ENCODE measurements around the gene UGT1A8. TPM values are rescaled to one million over a fixed set of nuclear protein-coding genes. Genes with fewer than 3 reads are reported as not detected.
"Not testable (repeated sequence)": the region's sequence is repeated elsewhere in the genome, so short reads cannot be mapped to it uniquely, and the experiment has no call there.

Gene UGT1A8
- total RNA-seq, 1 donor from 2014 or later: not detected

- DNase-seq; ATAC-seq; intact Hi-C loops (cut with micrococcal nuclease): not testable (repeated sequence)
Observed at GRCh38 chr2:233636306-233636705, 18.9 kb downstream of the UGT1A8 start, which contains the start of gene UGT1A10. UGT1A10 (plus strand) TSS chr2:233636448; CDS start chr2:233636523, 75 bp downstream.

DNA sequence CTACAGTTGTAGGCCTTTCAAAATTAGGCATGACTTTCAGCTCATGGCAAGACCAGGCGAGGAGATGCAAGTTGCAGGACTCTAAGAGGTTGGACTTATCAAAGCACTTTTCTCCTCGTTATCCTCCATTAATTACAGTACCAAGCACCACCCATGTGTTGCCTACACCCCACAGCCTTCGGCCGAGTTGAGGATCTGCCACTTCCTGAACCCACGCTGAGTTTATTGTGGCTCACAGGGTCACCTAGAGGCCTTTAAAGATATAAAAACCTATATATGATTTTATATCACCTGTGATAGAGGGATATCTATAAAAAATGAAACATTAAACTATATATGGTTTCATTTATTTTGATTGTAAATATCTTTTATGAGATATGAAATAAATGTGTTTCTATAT is 21.4 kb downstream of the UGT1A8 start:
- intact Hi-C loops (cut with micrococcal nuclease): no loop called here
- ATAC-seq (no peak), DNase-seq (no peak)

- no peak for ATAC-seq
- intact Hi-C loops (cut with micrococcal nuclease): no loop called here
- no peak for DNase-seq
Observed at GRCh38 chr2:233639860-233640259, 22.4 kb downstream of the UGT1A8 start.

DNA sequence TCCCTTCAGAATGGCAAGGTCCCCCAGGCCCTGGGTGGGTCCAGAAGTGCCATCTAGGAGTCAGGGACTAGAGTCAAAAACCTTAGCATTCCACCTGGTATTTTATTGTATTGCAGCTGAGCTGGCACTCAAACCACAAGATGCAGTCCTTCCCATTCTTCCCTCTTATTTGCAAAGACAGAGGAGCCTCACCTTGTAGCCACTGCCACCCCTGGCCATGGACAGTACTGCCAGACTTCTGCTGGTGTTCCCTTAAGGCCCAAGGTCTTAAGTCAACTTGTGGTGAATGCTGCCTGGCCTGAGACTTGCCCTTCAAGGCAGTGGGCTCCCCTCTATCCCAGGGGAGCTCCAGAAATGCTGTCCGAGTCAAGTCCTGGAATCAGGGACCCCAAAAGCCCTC is 25.7 kb downstream of the UGT1A8 start:
- intact Hi-C loops (cut with micrococcal nuclease): no loop called here
- ATAC-seq: no peak
- DNase-seq: no peak

- intact Hi-C loops (cut with micrococcal nuclease); ATAC-seq; DNase-seq: not testable (repeated sequence)
Observed at GRCh38 chr2:233646033-233646432, 28.6 kb downstream of the UGT1A8 start.

GRCh38 chr2:233650981-233651380 is 33.5 kb downstream of the UGT1A8 start:
- DNase-seq (no peak), ATAC-seq (no peak)
- intact Hi-C loops (cut with micrococcal nuclease): no loop called here

DNA sequence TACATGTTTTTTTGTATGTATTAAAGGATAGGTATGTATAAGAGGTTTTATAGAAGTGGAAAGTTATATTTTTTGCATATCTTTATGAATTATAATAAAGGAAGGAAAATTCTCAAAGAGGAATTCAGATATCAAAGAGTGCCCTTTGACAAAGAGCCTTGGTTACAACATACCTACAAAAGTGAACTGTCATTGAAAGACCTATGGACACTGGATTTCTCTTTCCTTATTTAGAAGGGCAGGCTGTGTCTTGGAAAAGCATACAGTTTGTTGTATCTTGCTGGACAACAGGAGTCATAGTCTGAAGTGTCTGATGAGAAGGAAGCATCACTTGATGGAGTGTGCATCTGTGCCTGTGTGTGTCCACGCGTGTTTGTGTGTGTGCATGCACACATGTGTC is 34.0 kb downstream of the UGT1A8 start:
- DNase-seq (no peak), ATAC-seq (no peak)
- intact Hi-C loops (cut with micrococcal nuclease): no loop called here

DNA sequence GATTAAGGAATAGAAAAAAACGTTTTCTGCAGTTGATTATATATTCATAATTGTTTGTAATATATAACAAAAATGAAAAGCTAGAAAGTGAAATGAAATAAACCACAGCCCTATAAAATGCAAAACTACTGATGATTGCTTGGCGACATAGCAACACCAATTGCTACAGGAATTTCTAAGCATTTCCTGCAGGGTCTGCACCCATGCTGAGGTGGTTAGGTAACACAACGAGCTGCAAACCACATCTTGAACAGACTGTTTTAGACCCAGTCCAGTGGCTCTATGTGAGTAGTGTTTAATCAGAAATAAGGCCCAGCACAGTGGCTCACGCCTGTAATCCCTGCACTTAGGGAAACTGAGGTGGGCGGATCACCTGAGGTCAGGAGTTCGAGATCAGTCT is 37.1 kb downstream of the UGT1A8 start:
- no peak for DNase-seq
- no peak for ATAC-seq
- intact Hi-C loops (cut with micrococcal nuclease): no loop called here

GRCh38 chr2:233655043-233655442 is 37.6 kb downstream of the UGT1A8 start:
- DNase-seq (no peak), ATAC-seq (no peak)
- intact Hi-C loops (cut with micrococcal nuclease): no loop called here

DNA sequence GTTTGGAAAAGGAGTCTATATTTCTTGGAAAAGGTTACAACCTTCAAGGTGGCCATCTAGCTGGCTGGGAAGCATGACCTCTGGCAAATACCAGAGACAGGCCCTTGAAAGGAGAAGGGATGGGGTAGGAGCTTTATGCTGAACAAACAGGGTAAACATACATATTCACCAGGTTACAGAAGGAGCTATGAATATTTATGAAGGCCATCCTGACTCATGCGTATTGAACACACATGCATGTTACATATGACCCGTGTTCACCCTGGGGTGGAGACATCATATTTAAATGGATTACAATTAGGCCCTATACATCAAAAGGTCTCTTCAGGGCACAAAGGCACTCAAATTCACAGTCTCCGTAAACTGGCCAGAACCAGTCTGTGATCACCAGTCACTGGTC is 38.5 kb downstream of the UGT1A8 start:
- intact Hi-C loops (cut with micrococcal nuclease); DNase-seq; ATAC-seq: not testable (repeated sequence)

DNA sequence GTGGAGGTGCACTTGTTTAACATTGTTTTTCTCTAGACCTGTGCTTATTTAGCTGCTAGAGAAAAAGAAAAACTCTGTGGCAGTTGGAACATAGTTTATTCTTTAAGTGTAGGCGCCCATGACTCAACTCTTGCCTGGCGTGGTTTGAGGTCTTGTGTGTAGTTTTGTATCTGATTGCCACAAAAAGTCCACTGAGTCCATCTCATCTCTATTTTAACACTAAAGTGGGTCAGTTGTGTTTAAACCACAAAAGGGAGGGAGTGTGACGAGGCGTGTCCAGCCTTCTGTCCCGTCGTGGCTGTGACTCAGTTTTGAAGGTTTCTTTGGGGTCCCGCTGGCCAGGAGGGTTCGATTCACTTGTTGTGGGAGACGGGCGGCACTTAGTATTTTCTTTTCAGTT is 39.0 kb downstream of the UGT1A8 start:
- DNase-seq (no peak), ATAC-seq (no peak)
- intact Hi-C loops (cut with micrococcal nuclease): no loop called here

DNA sequence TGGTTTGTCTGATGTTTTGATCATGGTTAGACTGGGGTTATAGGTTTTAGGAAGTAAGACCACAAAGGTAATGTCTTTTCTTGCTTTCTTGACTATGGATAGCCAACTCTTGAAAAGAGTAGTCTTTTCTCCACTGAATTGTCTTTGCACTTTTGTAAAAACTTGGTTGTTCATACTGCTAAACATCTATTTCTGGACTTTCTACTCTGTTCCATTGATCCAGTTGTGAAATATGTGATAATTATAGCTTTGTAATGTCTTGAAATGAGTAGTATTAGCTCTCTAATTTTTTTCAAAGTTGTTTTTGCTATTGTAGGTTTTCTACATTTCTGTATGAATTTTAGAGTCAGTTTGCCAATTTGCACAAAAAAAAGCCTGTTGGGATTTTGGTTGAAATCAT is 41.2 kb downstream of the UGT1A8 start:
- intact Hi-C loops (cut with micrococcal nuclease): no loop called here
- DNase-seq (no peak), ATAC-seq (no peak)

- intact Hi-C loops (cut with micrococcal nuclease): no loop called here
- DNase-seq: no peak
- ATAC-seq: no peak
Observed at GRCh38 chr2:233663911-233664310, 46.5 kb downstream of the UGT1A8 start.

- ATAC-seq (no peak), DNase-seq (no peak)
- intact Hi-C loops (cut with micrococcal nuclease): no loop called here
Observed at GRCh38 chr2:233668605-233669260, 51.3 kb downstream of the UGT1A8 start.

GRCh38 chr2:233671290-233672161 is 54.1 kb downstream of the UGT1A8 start, which contains the start of gene UGT1A9:
UGT1A9 (plus strand) TSS chr2:233671898; CDS start chr2:233671935, 37 bp downstream.
- DNase-seq (no peak), ATAC-seq (no peak)
- intact Hi-C loops (cut with micrococcal nuclease): no loop called here

DNA sequence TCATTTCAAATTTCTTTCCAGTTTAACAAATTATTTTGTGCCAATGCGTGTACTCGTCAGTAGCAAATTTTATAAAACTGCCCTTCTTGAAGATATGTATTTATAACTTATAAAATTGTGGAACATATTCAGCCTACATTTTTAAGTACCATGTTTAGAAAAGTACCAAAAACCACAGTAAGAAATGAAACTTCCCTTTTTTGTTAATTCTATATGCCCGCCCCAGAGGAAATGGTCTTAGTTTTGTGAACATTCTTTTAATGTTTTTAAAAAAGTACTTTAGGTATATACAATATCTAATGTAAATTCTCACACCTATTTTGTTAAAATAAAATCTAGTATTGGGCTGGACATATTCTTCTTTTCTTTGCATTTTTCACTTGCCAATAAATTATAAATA is 55.5 kb downstream of the UGT1A8 start:
- DNase-seq (no peak), ATAC-seq (no peak)
- intact Hi-C loops (cut with micrococcal nuclease): no loop called here

DNA sequence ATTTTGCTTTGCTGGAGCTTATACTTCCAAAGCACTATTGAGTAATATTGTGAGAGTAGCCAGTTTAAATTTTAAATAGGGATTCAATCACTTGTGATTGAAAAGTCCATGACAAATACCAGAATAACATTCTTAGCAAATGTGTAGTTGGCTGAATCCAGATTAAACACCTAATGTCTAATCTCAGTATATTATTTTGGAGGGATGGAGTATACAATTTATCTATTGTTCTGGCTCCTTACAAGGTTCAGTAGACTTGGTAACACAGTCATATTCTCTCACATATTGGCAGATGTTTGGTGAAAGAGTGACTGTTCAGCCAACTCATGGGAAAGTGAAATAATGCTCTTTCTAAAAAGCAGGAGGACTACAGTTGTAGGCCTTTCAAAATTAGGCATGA is 56.5 kb downstream of the UGT1A8 start:
- intact Hi-C loops (cut with micrococcal nuclease): no loop called here

GRCh38 chr2:233674314-233674713 is 56.9 kb downstream of the UGT1A8 start:
- DNase-seq (no peak), ATAC-seq (no peak)
- intact Hi-C loops (cut with micrococcal nuclease): no loop called here

More for the DNA sequence above, 56.5 kb downstream of the UGT1A8 start:
- ATAC-seq (no peak), DNase-seq (no peak)

GRCh38 chr2:233674995-233675394 is 57.6 kb downstream of the UGT1A8 start:
- intact Hi-C loops (cut with micrococcal nuclease): no loop called here
- no peak for ATAC-seq
- no peak for DNase-seq

- DNase-seq: no peak
- no peak for ATAC-seq
- intact Hi-C loops (cut with micrococcal nuclease): no loop called here
Observed at GRCh38 chr2:233676046-233676445, 58.6 kb downstream of the UGT1A8 start.
